ENCODE data around the gene CRTAC1.

DNA sequence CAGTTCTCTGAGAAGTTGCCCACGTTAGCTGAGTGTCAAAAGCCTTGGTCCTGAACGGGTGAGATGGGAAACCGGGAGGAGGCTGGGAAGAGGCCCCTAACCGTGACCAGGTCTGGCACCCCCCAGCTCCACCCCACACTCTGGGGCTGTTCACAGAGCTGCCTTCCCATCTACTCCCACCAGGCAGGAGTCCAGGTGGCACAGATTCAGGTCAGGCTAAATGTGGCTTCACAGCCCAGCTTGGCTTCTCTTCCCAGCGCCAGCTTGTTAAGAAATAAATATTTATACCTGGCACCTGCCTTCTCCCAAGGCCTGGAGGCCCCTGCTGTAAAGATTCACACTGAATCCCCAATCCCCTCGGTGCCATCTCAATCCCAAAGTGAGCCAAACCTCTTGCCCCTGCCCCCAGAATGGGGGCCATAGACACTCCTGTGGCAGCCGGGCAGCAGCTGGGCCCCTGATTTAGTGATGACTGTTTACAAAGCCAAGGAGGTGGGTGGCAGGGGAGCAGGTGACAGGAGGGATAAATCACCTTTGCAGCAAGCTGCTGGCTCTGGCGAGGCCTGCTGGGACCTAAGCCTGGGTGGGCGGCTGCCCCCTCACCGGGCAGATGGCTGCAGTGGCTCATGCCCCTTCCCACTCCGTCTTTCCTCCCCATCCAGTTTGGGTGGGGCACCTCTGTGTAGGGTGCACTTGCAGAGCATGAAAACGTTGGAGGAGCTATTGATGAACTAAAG is 108.2 kb downstream of the CRTAC1 start:
- TF ChIP-seq CTCF (IDR thresholded peaks at IDR 0.05) = no peak
- TF ChIP-seq POLR2A (IDR thresholded peaks at IDR 0.05) = no peak

Measured in transverse colon (tissue), 3 donors.